Sigmoid colon (tissue), 7 donors: Measurements from ENCODE around the gene UBE3C. TPM values are rescaled to one million over a fixed set of nuclear protein-coding genes. Genes with fewer than 3 reads are reported as not detected.
"Not testable (repeated sequence)": the region's sequence is repeated elsewhere in the genome, so short reads cannot be mapped to it uniquely, and the experiment has no call there.

Experiments used
- DNase-seq: peaks from one replicate; pipeline ENCODE4 v3.0.0-alpha.2; 2019
- H3K27ac ChIP-seq, 4 donors: fragments of 200-600 bp; sonication (generic); one replicate each; pipeline ENCODE4 v1.5.1; 2016 to 2019; ENCODE audit warnings: mild to moderate bottlenecking in 1 of 4
- H3K27me3 ChIP-seq, 3 donors: fragments of 200-600 bp; sonication (generic); one replicate each; pipeline ENCODE4 v1.5.1; 2019; ENCODE audit warnings: mild to moderate bottlenecking in 1 of 3
- H3K36me3 ChIP-seq, 4 donors: fragments of 200-600 bp; sonication (generic); one replicate each; pipeline ENCODE4 v1.5.1; 2016 to 2019
- H3K4me1 ChIP-seq, 4 donors: fragments of 200-600 bp; sonication (generic); one replicate each; pipeline ENCODE4 v1.5.1; 2017 to 2019
- H3K4me3 ChIP-seq, 4 donors: fragments of 200-600 bp; sonication (generic); one replicate each; pipeline ENCODE4 v1.5.1; 2017 to 2019; ENCODE audit warnings: mild to moderate bottlenecking in 2 of 4, moderate library complexity in 1 of 4
- H3K9me3 ChIP-seq, 4 donors: fragments of 200-600 bp in 3 of 4; sonication (generic) in 3 of 4; one replicate each; pipeline versions ENCODE4 v1.5.1 to v1.6.1; 2013 to 2019
- EP300 ChIP-seq, 4 donors: sonication (generic); formaldehyde crosslinking; IDR thresholded peaks; one replicate each; pipeline ENCODE4 v1.6.1; 2017; ENCODE audit warnings: antibody characterized with exemption in 4 of 4
- POLR2A ChIP-seq, 2 donors: fragments of 450-650 bp; IDR thresholded peaks; one replicate each; pipeline ENCODE4 v1.6.1; 2016; ENCODE audit warnings: antibody characterized with exemption in 2 of 2, mild to moderate bottlenecking in 2 of 2, moderate library complexity in 2 of 2
- POLR2AphosphoS5 ChIP-seq, 4 donors: sonication (generic); formaldehyde crosslinking; IDR thresholded peaks; one replicate each; pipeline ENCODE4 v1.6.1; 2017; ENCODE audit warnings: antibody characterized with exemption in 4 of 4
- WGBS, 2 donors: extraction: QIAGEN DNeasy Blood & Tissue Kit; methylation state at CpG; one replicate each; pipeline ENCODE4 v1.1.7; 2013; 5-methylcytosine and 5-hydroxymethylcytosine counted together
- intact Hi-C: fragments of 100-400 bp; cut with DNase I; formaldehyde crosslinking; loops from one replicate; pipeline ENCODE4 v1.15.1; 2023
- polyA plus RNA-seq, 3 donors: library from polyadenylated mRNA; stranded (reverse); fragments of 200-250 nt; gene quantifications; one replicate each; pipeline ENCODE4 v1.2.3, GENCODE V29; 2013
- total RNA-seq, 4 donors: library from RNA; depleted of rRNA; stranded (reverse); fragments of >200 nt; gene quantifications; one replicate each; pipeline ENCODE4 v1.1.0, GENCODE V29; 2016
- TF ChIP-seq, protein P1 (sequence below), 4 experiments: fragments of 450-650 bp in 3 of 4; fragments of 200-600 bp in 1 of 4; IDR thresholded peaks; one replicate each; pipeline ENCODE4 v1.5.1; 2016 to 2019; ENCODE audit warnings: antibody characterized with exemption in 4 of 4, mild to moderate bottlenecking in 3 of 4, moderate library complexity in 2 of 4
- donor health status: healthy with polysubstance abuse.
- donor health status: Bipolar disorder and iron deficiency.
- donor health status: healthy.

UBE3C gene
- total and polyA plus RNA-seq, 7 donors: 21.0 to 84.2 (median 55.7) TPM

- H3K4me1 ChIP-seq: peaks cover 0 to 4% (median 0%) of the 10 kb centered on the region in 4 donors
- TF ChIP-seq EP300 (IDR thresholded peaks at IDR 0.05) (no peak), POLR2AphosphoS5 (IDR thresholded peaks at IDR 0.05) (no peak), POLR2A (IDR thresholded peaks at IDR 0.05) (no peak)
- TF ChIP-seq, protein P1, sequence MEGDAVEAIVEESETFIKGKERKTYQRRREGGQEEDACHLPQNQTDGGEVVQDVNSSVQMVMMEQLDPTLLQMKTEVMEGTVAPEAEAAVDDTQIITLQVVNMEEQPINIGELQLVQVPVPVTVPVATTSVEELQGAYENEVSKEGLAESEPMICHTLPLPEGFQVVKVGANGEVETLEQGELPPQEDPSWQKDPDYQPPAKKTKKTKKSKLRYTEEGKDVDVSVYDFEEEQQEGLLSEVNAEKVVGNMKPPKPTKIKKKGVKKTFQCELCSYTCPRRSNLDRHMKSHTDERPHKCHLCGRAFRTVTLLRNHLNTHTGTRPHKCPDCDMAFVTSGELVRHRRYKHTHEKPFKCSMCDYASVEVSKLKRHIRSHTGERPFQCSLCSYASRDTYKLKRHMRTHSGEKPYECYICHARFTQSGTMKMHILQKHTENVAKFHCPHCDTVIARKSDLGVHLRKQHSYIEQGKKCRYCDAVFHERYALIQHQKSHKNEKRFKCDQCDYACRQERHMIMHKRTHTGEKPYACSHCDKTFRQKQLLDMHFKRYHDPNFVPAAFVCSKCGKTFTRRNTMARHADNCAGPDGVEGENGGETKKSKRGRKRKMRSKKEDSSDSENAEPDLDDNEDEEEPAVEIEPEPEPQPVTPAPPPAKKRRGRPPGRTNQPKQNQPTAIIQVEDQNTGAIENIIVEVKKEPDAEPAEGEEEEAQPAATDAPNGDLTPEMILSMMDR (IDR thresholded peaks at IDR 0.05): no peak
- H3K27ac ChIP-seq: no peak overlapping the region
- H3K36me3 ChIP-seq: no peaks in the 10 kb centered on the region
- H3K9me3 ChIP-seq: peaks cover 0 to 3% (median 0%) of the 10 kb centered on the region in 4 donors
- WGBS, 2 donors: 17 to 49% methylated on average over 10 of the region's 10 CpGs
- H3K27me3 ChIP-seq: peaks cover 0 to 4% (median 0%) of the 10 kb centered on the region in 3 donors
- no peak overlapping the region for H3K4me3 ChIP-seq
- DNase-seq: no peak
- intact Hi-C loops: no loop called here
Observed at GRCh38 chr7:157097056-157097329, 41.7 kb upstream of the UBE3C start.

- no peak for DNase-seq
- TF ChIP-seq EP300 (IDR thresholded peaks at IDR 0.05): no peak
- no peak for TF ChIP-seq POLR2AphosphoS5 (IDR thresholded peaks at IDR 0.05)
- no peak for TF ChIP-seq POLR2A (IDR thresholded peaks at IDR 0.05)
- TF ChIP-seq, protein P1 (IDR thresholded peaks at IDR 0.05): no peak
- WGBS, 2 donors: 14 to 45% methylated on average over 6 of the region's 6 CpGs
Observed at GRCh38 chr7:157097569-157097968, 41.2 kb upstream of the UBE3C start.

GRCh38 chr7:157100005-157100404 lies 38.7 kb upstream of the UBE3C start:
- H3K4me1 ChIP-seq, H3K27ac ChIP-seq, intact Hi-C loops, DNase-seq, H3K4me3 ChIP-seq, H3K9me3 ChIP-seq, H3K36me3 ChIP-seq, H3K27me3 ChIP-seq: not testable (repeated sequence)
- 89 to 94% methylated on average over 3 of the region's 3 CpGs for WGBS, 2 donors

More at GRCh38 chr7:157097569-157097968, 41.2 kb upstream of the UBE3C start:
- Histone ChIP-seq H3K27ac (no peak overlapping the region), H3K27me3 (peaks cover 0 to 4% (median 0%) of the 10 kb centered on the region in 3 donors), H3K4me3 (no peak overlapping the region), H3K36me3 (no peaks in the 10 kb centered on the region), H3K9me3 (peaks cover 0 to 3% (median 0%) of the 10 kb centered on the region in 4 donors), H3K4me1 (peaks cover 0 to 4% (median 0%) of the 10 kb centered on the region in 4 donors)
- intact Hi-C loops: no loop called here

DNA sequence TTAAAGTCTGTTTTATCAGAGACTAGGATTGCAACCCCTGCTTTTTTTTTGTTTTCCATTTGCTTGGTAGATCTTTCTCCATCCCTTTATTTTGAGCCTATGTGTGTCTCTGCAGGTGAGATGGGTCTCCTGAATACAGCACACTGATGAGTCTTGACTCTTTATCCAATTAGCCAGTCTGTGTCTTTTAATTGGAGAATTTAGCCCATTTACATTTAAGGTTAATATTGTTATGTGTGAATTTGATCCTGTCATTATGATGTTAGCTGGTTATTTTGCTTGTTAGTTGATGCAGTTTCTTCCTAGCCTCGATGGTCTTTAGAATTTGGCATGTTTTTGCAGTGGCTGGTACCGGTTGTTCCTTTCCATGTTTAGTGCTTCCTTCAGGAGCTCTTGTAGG lies 35.1 kb upstream of the UBE3C start:
- WGBS, 2 donors: 76 to 82% methylated on average over 2 of the region's 2 CpGs
- intact Hi-C loops, H3K27me3 ChIP-seq, H3K36me3 ChIP-seq, DNase-seq, H3K27ac ChIP-seq, H3K4me1 ChIP-seq, H3K9me3 ChIP-seq, H3K4me3 ChIP-seq: not testable (repeated sequence)

DNA sequence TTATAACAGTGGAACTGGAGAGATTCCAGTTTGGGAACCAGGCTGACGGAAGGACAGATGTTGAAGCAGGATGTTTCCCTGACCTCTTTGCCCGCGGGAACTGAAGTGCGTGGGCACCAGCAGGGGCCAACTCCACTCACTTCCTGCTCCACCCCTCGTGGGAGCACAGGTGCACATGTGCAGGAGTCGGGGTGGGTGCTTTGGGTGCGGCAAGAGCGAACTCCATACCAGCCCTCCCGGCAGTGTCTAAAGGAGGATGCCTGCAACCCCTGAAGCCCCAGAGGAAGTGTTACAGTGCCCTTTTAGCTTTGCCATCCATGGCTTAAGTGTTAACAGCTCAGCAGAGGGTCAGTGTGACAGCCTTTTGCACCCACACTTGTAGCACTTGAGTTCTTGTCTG lies 27.4 kb upstream of the UBE3C start:
- H3K27me3 ChIP-seq: peaks cover 0 to 10% (median 4%) of the 10 kb centered on the region in 3 donors
- H3K4me1 ChIP-seq: no peaks in the 10 kb centered on the region
- H3K36me3 ChIP-seq: no peaks in the 10 kb centered on the region
- H3K4me3 ChIP-seq: no peak overlapping the region
- WGBS, 2 donors: 75 to 88% methylated on average over 9 of the region's 9 CpGs
- peaks cover 0 to 2% (median 0%) of the 10 kb centered on the region in 4 donors for H3K9me3 ChIP-seq
- intact Hi-C loops: no loop called here
- no peak for TF ChIP-seq POLR2AphosphoS5 (IDR thresholded peaks at IDR 0.05)
- TF ChIP-seq POLR2A (IDR thresholded peaks at IDR 0.05): no peak
- no peak for TF ChIP-seq EP300 (IDR thresholded peaks at IDR 0.05)
- TF ChIP-seq, protein P1 (IDR thresholded peaks at IDR 0.05): no peak
- peak; percentile 38 for DNase-seq
- no peak overlapping the region for H3K27ac ChIP-seq

DNA sequence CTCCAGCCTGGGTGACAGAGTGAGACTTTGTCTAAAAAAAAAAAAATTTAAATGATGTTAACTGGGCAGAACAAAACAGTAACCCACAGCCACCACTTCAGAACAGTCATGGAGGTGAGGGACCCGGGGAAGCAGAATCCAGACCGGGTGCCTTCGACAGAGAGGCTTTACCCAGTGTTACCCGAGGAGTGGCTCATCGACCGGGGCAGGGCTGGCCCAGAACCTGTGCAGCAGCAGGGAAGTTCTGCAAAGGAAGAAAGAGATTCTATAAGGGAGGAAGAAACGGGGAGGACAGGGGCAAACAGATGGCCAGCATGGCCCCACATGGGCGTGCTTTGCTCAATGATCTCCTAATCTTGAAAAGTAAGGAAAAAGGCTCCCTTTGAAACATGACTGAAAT lies 26.0 kb upstream of the UBE3C start:
- Histone ChIP-seq H3K27ac (no peak overlapping the region), H3K9me3 (peaks cover 0 to 2% (median 0%) of the 10 kb centered on the region in 4 donors), H3K4me1 (no peaks in the 10 kb centered on the region), H3K36me3 (no peaks in the 10 kb centered on the region), H3K27me3 (peaks cover 0 to 10% (median 4%) of the 10 kb centered on the region in 3 donors), H3K4me3 (no peak overlapping the region)
- no peak for TF ChIP-seq POLR2A (IDR thresholded peaks at IDR 0.05)
- no peak for TF ChIP-seq POLR2AphosphoS5 (IDR thresholded peaks at IDR 0.05)
- TF ChIP-seq, protein P1 (IDR thresholded peaks at IDR 0.05): no peak
- no peak for TF ChIP-seq EP300 (IDR thresholded peaks at IDR 0.05)
- peak; percentile 19 for DNase-seq
- WGBS, 2 donors: 89 to 92% methylated on average over 8 of the region's 8 CpGs
- intact Hi-C loops: no loop called here
